ENCODE measurements around the gene TLCD4.

DNA sequence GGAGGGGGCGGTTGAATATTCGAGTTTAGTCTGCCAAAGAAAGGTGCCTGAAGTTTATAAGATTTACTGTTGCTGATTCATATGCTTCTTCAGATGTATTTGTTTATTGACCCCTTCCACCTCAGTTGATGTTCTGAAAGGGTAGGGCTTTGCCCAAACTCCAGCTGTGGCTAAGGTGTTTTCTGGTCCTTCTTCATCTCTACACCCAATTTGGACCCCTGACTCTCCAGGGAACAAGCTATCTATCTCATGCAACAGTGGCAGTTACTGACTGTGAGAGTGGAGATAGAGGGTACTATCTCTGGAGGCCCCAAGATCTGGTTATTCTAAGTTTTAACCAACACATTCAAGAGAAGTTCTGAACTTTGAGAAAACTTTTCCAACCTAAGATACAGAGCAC is 31.8 kb upstream of the TLCD4 start:
- TF ChIP-seq, protein P1, sequence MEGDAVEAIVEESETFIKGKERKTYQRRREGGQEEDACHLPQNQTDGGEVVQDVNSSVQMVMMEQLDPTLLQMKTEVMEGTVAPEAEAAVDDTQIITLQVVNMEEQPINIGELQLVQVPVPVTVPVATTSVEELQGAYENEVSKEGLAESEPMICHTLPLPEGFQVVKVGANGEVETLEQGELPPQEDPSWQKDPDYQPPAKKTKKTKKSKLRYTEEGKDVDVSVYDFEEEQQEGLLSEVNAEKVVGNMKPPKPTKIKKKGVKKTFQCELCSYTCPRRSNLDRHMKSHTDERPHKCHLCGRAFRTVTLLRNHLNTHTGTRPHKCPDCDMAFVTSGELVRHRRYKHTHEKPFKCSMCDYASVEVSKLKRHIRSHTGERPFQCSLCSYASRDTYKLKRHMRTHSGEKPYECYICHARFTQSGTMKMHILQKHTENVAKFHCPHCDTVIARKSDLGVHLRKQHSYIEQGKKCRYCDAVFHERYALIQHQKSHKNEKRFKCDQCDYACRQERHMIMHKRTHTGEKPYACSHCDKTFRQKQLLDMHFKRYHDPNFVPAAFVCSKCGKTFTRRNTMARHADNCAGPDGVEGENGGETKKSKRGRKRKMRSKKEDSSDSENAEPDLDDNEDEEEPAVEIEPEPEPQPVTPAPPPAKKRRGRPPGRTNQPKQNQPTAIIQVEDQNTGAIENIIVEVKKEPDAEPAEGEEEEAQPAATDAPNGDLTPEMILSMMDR (IDR thresholded peaks at IDR 0.05): no peak
- TF ChIP-seq, protein P2, sequence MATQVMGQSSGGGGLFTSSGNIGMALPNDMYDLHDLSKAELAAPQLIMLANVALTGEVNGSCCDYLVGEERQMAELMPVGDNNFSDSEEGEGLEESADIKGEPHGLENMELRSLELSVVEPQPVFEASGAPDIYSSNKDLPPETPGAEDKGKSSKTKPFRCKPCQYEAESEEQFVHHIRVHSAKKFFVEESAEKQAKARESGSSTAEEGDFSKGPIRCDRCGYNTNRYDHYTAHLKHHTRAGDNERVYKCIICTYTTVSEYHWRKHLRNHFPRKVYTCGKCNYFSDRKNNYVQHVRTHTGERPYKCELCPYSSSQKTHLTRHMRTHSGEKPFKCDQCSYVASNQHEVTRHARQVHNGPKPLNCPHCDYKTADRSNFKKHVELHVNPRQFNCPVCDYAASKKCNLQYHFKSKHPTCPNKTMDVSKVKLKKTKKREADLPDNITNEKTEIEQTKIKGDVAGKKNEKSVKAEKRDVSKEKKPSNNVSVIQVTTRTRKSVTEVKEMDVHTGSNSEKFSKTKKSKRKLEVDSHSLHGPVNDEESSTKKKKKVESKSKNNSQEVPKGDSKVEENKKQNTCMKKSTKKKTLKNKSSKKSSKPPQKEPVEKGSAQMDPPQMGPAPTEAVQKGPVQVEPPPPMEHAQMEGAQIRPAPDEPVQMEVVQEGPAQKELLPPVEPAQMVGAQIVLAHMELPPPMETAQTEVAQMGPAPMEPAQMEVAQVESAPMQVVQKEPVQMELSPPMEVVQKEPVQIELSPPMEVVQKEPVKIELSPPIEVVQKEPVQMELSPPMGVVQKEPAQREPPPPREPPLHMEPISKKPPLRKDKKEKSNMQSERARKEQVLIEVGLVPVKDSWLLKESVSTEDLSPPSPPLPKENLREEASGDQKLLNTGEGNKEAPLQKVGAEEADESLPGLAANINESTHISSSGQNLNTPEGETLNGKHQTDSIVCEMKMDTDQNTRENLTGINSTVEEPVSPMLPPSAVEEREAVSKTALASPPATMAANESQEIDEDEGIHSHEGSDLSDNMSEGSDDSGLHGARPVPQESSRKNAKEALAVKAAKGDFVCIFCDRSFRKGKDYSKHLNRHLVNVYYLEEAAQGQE (IDR thresholded peaks at IDR 0.05; ENCODE audit: insufficient read depth in 1 of 2, low read depth in 2 of 2, low read length in 1 of 2): no peak
